Measurements from ENCODE around the gene LBR.
"Not testable (repeated sequence)": the region's sequence is repeated elsewhere in the genome, so short reads cannot be mapped to it uniquely, and the experiment has no call there.

Gene LBR

DNA sequence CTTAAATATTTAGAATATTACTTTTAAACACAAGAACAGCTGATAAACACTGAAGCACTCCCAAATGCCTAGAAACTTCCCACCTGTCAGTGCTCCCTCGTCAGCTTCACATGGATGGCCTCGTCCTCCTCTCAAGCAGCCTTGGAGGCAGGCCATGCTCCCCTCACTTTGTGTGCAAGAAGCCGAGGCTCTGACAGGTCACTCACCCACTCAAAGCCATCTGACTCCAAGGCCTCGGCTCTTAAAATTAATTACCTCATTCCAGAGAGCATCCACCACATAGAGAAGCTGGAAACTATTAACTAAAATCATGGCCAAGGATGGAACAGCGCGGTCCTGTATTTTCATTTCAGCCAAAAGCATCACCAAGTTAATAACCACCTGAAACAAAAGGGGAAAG lies 17.8 kb downstream of the LBR start:
- no peaks in the 10 kb centered on the region for H3K9me3 ChIP-seq (replicated peaks; ENCODE audit: low read length)
- no peaks in the 10 kb centered on the region for H3K27me3 ChIP-seq (ENCODE audit: control insufficient read depth, insufficient read depth, low read length)
- H3K36me3 ChIP-seq (ENCODE audit: insufficient read depth, low read length), result peaks cover 38% of the 10 kb centered on the region
- no peak overlapping the region for H3K9ac ChIP-seq (ENCODE audit: low read depth, low read length)
- H3K4me3 ChIP-seq (ENCODE audit: low read length), result no peak overlapping the region
- no peak overlapping the region for H3K4me2 ChIP-seq (ENCODE audit: low read length)
- no peaks in the 10 kb centered on the region for H3K4me1 ChIP-seq (ENCODE audit: control insufficient read depth, insufficient read depth, low read length)

DNA sequence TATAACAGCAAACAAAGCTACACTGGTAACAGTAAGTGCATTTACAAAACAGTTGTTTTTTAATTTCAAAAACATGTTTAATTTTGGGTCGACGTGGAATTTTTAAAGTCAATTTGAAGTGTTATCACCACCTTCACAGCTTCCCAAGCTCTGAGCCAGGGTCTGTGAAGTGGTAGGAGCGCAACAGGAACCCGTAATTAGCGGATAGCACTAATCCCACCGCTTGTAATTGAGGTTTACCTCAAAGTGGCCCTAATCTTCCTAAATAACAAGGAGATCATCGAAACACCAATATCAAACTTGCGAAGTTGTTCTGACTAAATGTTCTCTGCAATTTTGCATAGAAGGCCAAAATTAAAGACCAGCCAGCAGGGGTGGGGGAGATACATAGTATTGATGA lies 18.8 kb downstream of the LBR start:
- Histone ChIP-seq H3K4me1 (ENCODE audit: control insufficient read depth, insufficient read depth, low read length) (no peaks in the 10 kb centered on the region), H3K4me3 (ENCODE audit: low read length) (no peak overlapping the region), H3K36me3 (ENCODE audit: insufficient read depth, low read length) (peaks cover 32% of the 10 kb centered on the region), H3K4me2 (ENCODE audit: low read length) (no peak overlapping the region), H3K9me3 (replicated peaks; ENCODE audit: low read length) (no peaks in the 10 kb centered on the region), H3K9ac (ENCODE audit: low read depth, low read length) (no peak overlapping the region), H3K27me3 (ENCODE audit: control insufficient read depth, insufficient read depth, low read length) (no peaks in the 10 kb centered on the region)

DNA sequence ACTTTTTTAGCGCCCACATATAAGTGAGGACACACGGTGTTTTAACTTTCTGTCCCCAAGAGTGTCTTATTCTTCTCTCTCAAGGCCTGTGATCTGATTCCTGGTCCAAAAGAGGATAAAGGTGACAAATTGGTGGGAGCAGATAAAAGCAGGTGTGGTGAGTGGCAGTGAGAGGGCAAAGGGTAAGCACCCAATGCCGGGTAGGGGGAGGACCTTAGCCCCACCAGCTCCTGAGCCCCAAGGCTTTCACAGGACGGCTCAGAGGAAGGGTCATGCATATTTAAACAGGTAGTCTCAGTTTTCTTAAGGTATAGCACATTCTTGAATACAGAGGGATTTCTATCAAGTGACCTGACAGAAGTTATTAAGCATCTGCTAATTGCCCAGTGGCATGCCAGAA lies 19.6 kb downstream of the LBR start:
- H3K4me1 ChIP-seq (ENCODE audit: control insufficient read depth, insufficient read depth, low read length), result no peaks in the 10 kb centered on the region
- H3K4me3 ChIP-seq (ENCODE audit: low read length), result no peak overlapping the region
- no peak overlapping the region for H3K9ac ChIP-seq (ENCODE audit: low read depth, low read length)
- H3K9me3 ChIP-seq (replicated peaks; ENCODE audit: low read length), result no peaks in the 10 kb centered on the region
- H3K4me2 ChIP-seq (ENCODE audit: low read length), result no peak overlapping the region
- no peaks in the 10 kb centered on the region for H3K27me3 ChIP-seq (ENCODE audit: control insufficient read depth, insufficient read depth, low read length)
- peaks cover 27% of the 10 kb centered on the region for H3K36me3 ChIP-seq (ENCODE audit: insufficient read depth, low read length)

DNA sequence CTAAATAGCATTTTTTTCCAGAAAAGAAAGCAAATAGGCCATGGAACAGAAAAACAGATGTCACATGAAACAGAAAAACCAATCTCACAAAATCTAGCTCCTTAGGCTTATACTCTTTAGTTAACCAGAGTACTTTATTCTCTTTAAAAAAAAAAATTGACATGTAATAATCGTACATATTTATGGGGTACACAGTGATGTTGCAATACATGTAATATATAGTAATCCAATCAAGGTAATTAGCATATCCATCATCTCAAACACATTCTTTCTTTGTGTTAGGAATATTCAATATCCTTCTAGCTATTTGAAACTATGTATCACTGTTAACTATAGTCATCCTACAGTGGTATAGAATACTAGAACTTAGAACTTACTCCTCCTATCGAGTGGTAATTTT lies 20.1 kb downstream of the LBR start:
- H3K4me1 ChIP-seq (ENCODE audit: control insufficient read depth, insufficient read depth, low read length), result no peaks in the 10 kb centered on the region

DNA sequence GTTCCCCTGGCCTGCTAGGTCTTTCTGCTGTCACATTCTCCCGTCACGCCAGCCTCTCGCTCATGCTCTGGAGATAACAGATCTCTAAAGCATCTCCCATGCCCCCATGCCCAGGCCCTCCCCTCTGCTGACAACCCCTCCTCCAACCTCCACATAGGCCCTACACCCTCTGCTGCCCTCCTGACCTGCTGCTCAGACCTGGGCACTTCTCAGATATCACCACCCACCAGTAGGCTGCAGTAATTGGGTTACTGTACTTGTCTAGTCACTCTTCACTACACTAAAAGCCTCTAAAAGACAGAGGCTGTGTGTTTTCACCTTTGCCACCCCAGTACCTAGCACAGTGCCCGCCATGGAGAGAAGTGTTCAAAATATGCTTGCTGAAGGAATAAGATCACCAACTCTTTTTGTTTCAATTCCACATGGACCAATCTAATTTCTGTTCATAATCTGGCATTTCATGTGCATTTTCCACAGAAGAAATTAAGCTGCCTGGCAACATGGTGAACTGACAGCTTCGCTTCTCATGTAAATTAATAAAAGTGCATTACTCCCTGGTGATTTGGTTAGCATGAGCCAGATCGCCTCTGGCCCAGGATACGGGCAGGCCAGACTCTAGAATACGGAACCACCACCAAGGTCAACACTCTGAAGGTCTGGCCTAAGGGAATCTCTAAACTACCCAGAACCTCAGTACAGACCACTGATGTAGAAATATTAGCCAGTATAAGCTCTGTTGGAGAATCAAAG lies 20.7 kb downstream of the LBR start:
- no peaks in the 10 kb centered on the region for H3K9me3 ChIP-seq (replicated peaks; ENCODE audit: low read length)
- H3K4me2 ChIP-seq (ENCODE audit: low read length), result no peak overlapping the region
- H3K36me3 ChIP-seq (ENCODE audit: insufficient read depth, low read length), result peaks cover 24% of the 10 kb centered on the region
- H3K9ac ChIP-seq (ENCODE audit: low read depth, low read length), result no peak overlapping the region
- H3K27me3 ChIP-seq (ENCODE audit: control insufficient read depth, insufficient read depth, low read length), result no peaks in the 10 kb centered on the region
- no peaks in the 10 kb centered on the region for H3K4me1 ChIP-seq (ENCODE audit: control insufficient read depth, insufficient read depth, low read length)
- no peak overlapping the region for H3K4me3 ChIP-seq (ENCODE audit: low read length)

More for the DNA sequence above, 20.1 kb downstream of the LBR start:
- Histone ChIP-seq H3K9me3 (replicated peaks; ENCODE audit: low read length) (no peaks in the 10 kb centered on the region), H3K36me3 (ENCODE audit: insufficient read depth, low read length) (peaks cover 27% of the 10 kb centered on the region), H3K4me2 (ENCODE audit: low read length) (no peak overlapping the region), H3K4me3 (ENCODE audit: low read length) (no peak overlapping the region), H3K27me3 (ENCODE audit: control insufficient read depth, insufficient read depth, low read length) (no peaks in the 10 kb centered on the region), H3K9ac (ENCODE audit: low read depth, low read length) (no peak overlapping the region)

DNA sequence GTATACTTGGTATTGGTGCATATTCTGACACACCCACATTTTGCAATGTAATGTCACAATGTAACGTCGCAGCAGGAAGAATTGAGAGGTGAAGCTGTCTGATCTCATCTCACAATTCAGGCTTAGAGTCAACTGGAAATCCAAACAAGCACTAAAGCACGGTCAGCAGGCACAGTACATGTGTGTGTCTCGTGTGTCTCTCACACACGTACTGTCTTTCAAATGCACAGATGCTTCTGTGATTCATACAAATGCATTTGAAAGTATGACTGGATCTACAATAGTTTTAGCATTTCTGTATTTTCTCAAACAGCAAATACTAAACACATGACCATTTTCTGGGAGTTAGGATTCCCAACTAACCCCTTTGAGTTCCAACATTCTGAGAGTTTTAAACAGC lies 26.9 kb downstream of the LBR start:
- H3K4me1 ChIP-seq (ENCODE audit: control insufficient read depth, insufficient read depth, low read length), result no peaks in the 10 kb centered on the region
- H3K9ac ChIP-seq (ENCODE audit: low read depth, low read length), result no peak overlapping the region
- H3K4me3 ChIP-seq (ENCODE audit: low read length), result no peak overlapping the region
- H3K4me2 ChIP-seq (ENCODE audit: low read length), result no peak overlapping the region
- H3K27me3 ChIP-seq (ENCODE audit: control insufficient read depth, insufficient read depth, low read length), result no peaks in the 10 kb centered on the region
- H3K9me3 ChIP-seq (replicated peaks; ENCODE audit: low read length), result no peaks in the 10 kb centered on the region
- H3K36me3 ChIP-seq (ENCODE audit: insufficient read depth, low read length), result peaks cover 19% of the 10 kb centered on the region

DNA sequence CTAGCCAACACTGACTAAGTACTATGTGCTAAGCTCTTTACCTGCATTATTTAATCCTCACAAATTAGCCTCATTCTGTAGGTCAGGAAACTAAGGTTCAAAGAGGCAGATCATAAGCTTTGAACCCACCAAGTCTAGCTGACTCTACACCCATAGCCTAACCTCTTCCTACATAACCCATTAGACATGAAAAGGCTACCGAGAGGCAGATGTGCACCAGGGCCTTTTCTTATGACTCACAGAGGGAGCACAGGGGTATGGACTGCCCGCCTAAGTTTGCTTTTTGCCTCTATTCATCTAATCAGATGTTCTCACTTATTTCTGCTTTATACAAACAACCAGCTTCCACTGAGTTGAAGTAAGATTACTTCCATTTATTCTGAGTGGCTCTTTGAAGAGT lies 31.5 kb downstream of the LBR start:
- no peaks in the 10 kb centered on the region for H3K4me1 ChIP-seq (ENCODE audit: control insufficient read depth, insufficient read depth, low read length)
- no peaks in the 10 kb centered on the region for H3K9me3 ChIP-seq (replicated peaks; ENCODE audit: low read length)
- no peak overlapping the region for H3K4me3 ChIP-seq (ENCODE audit: low read length)
- H3K27me3 ChIP-seq (ENCODE audit: control insufficient read depth, insufficient read depth, low read length), result no peaks in the 10 kb centered on the region
- no peak overlapping the region for H3K4me2 ChIP-seq (ENCODE audit: low read length)
- no peak overlapping the region for H3K9ac ChIP-seq (ENCODE audit: low read depth, low read length)
- H3K36me3 ChIP-seq (ENCODE audit: insufficient read depth, low read length), result peaks cover 8% of the 10 kb centered on the region

DNA sequence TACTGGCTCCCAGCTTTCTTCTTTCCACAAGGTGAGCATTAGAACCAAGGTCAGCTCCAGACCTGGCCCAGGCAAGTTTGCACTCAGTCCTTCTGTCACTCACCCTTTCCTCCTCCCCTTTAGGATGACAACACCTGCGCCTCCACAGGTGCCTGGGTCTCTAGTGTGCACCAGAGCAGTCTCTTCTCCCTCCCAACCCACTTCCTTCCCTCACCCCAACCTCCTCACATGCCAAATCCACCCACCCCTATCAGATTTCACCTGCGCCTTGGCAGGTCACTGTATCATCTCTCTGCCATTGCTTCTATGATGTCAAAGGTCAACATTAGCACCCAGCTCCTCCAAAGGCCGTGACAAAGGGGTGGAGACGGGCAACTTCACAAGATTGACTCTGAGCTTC lies 38.0 kb downstream of the LBR start:
- H3K27me3 ChIP-seq (ENCODE audit: control insufficient read depth, insufficient read depth, low read length), result no peaks in the 10 kb centered on the region
- no peak overlapping the region for H3K9ac ChIP-seq (ENCODE audit: low read depth, low read length)
- H3K9me3 ChIP-seq (replicated peaks; ENCODE audit: low read length), result no peaks in the 10 kb centered on the region
- H3K4me3 ChIP-seq (ENCODE audit: low read length), result no peak overlapping the region
- H3K4me1 ChIP-seq (ENCODE audit: control insufficient read depth, insufficient read depth, low read length), result no peaks in the 10 kb centered on the region
- H3K4me2 ChIP-seq (ENCODE audit: low read length), result no peak overlapping the region
- no peaks in the 10 kb centered on the region for H3K36me3 ChIP-seq (ENCODE audit: insufficient read depth, low read length)

DNA sequence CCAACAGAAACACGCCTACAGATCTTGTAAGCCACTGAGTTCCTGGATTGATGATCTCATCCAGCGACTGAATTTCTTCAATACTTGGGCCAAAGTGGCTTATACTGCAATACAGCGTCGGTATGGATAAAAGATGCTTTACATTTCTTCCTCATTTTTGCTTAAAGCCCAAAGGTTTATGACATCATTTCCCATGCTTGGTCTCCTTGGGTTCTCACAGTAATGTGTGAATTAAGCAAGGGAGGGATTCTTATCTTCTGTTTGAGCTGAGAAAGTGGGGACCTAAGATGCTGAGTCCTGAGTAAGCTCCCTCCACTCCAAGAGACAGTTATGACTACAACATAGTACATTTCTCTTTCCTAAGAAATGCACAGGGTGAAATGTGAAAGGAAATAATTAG lies 39.5 kb downstream of the LBR start:
- Histone ChIP-seq H3K9ac (ENCODE audit: low read depth, low read length) (no peak overlapping the region), H3K36me3 (ENCODE audit: insufficient read depth, low read length) (no peaks in the 10 kb centered on the region), H3K4me2 (ENCODE audit: low read length) (no peak overlapping the region), H3K4me1 (ENCODE audit: control insufficient read depth, insufficient read depth, low read length) (no peaks in the 10 kb centered on the region), H3K9me3 (replicated peaks; ENCODE audit: low read length) (no peaks in the 10 kb centered on the region), H3K27me3 (ENCODE audit: control insufficient read depth, insufficient read depth, low read length) (no peaks in the 10 kb centered on the region), H3K4me3 (ENCODE audit: low read length) (no peak overlapping the region)

DNA sequence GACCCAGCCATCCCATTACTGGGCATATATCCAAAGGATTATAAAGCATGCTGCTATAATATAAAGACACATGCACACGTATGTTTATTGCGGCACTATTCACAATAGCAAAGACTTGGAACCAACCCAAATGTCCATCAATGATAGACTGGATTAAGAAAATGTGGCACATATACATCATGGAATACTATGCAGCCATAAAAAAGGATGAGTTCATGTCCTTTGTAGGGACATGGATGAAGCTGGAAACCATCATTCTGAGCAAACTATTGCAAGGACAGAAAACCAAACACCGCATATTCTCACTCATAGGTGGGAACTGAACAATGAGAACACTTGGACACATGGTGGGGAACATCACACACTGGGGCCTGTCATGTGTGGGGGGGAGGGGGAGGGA lies 41.0 kb downstream of the LBR start:
- H3K4me3 ChIP-seq (ENCODE audit: low read length); H3K4me1 ChIP-seq (ENCODE audit: control insufficient read depth, insufficient read depth, low read length); H3K4me2 ChIP-seq (ENCODE audit: low read length); H3K27me3 ChIP-seq (ENCODE audit: control insufficient read depth, insufficient read depth, low read length); H3K9me3 ChIP-seq (replicated peaks; ENCODE audit: low read length); H3K9ac ChIP-seq (ENCODE audit: low read depth, low read length); H3K36me3 ChIP-seq (ENCODE audit: insufficient read depth, low read length): not testable (repeated sequence)

DNA sequence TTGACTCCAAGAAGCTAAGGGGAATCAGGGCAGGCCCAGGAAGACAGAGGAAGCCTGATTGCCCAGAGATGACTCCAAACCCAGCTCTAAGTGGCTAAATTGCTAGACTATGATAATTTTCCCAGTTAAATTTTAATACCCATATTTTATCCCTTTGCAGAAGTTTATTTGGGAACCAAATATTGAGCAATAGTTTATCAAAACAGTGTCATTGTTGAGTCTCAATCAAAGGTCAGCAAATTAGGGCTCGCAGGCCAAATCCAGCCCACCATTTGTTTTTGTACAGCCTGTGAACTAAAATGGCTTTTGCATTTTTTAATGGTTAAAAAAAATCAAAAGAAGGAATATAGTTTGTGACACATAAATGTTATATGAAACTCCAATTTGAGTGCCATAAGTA lies 47.1 kb downstream of the LBR start:
- no peaks in the 10 kb centered on the region for H3K4me1 ChIP-seq (ENCODE audit: control insufficient read depth, insufficient read depth, low read length)
- H3K4me3 ChIP-seq (ENCODE audit: low read length), result no peak overlapping the region
- no peaks in the 10 kb centered on the region for H3K36me3 ChIP-seq (ENCODE audit: insufficient read depth, low read length)
- no peaks in the 10 kb centered on the region for H3K9me3 ChIP-seq (replicated peaks; ENCODE audit: low read length)
- H3K4me2 ChIP-seq (ENCODE audit: low read length), result no peak overlapping the region
- H3K27me3 ChIP-seq (ENCODE audit: control insufficient read depth, insufficient read depth, low read length), result no peaks in the 10 kb centered on the region
- no peak overlapping the region for H3K9ac ChIP-seq (ENCODE audit: low read depth, low read length)

DNA sequence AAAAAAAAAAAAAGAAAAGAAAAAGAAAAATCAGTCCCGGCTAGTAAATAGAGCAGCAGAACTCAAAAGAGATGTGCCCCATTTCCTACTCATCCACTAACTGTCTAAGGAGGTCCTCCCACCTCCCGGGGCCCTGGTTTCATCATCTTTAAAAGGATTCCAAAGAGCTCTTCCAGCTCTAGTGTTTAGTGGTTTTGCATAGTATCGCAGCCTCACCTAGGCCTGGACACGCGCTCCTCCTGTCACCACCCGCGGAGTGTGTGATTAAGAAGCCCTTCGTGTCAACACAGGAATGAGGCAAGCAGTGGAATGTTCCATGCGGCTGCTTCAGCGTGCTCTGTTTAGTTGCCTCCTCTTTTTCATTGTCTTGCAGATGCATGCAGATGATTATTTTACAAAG lies 49.0 kb downstream of the LBR start:
- Histone ChIP-seq H3K4me3 (ENCODE audit: low read length) (no peak overlapping the region), H3K9ac (ENCODE audit: low read depth, low read length) (no peak overlapping the region), H3K4me2 (ENCODE audit: low read length) (no peak overlapping the region), H3K27me3 (ENCODE audit: control insufficient read depth, insufficient read depth, low read length) (no peaks in the 10 kb centered on the region), H3K4me1 (ENCODE audit: control insufficient read depth, insufficient read depth, low read length) (no peaks in the 10 kb centered on the region), H3K36me3 (ENCODE audit: insufficient read depth, low read length) (no peaks in the 10 kb centered on the region), H3K9me3 (replicated peaks; ENCODE audit: low read length) (no peaks in the 10 kb centered on the region)

Data from skeletal muscle satellite cell (primary cell).